Panc1 (cell line): ENCODE measurements around the gene SPRYD4. TPM values are rescaled to one million over a fixed set of nuclear protein-coding genes. Genes with fewer than 3 reads are reported as not detected.
"Not testable (repeated sequence)": the region's sequence is repeated elsewhere in the genome, so short reads cannot be mapped to it uniquely, and the experiment has no call there.

Experiments used
- ATAC-seq: fragments of 200-7000 bp; cut with Tn5 transposase; 2 replicates; pipeline ENCODE4 v1.9.1; 2020; ENCODE audit warnings: mild to moderate bottlenecking, moderate library complexity
- BruUV-seq: library from RNA; stranded (reverse); fragments of 400-500 nt; replicated peaks from 2 replicates; lab custom pipeline; 2021; lab: Mats Ljungman, UMichigan
- CTCF ChIA-PET: fragments of 300-600 bp; sonication (Branson Sonifier 250); formaldehyde crosslinking; loops from one replicate; lab custom pipeline; 2022; ENCODE audit warnings: antibody characterized with exemption; lab: Charles Lee
- POLR2A ChIA-PET: fragments of 300-600 bp; sonication (Branson Sonifier 250); formaldehyde crosslinking; loops from one replicate; lab custom pipeline; 2022; ENCODE audit warnings: antibody characterized with exemption; lab: Charles Lee
- DNase-seq: peaks from one replicate; pipeline ENCODE4 v3.0.0-alpha.2; 2010; ENCODE audit warnings: low read depth, low spot score
- H3K27ac ChIP-seq: 2 replicates; pipeline ENCODE4 v1.5.1; 2011; ENCODE audit warnings: mild to moderate bottlenecking, low read length, inconsistent platforms
- H3K27me3 ChIP-seq: fragments of 200-500 bp; sonication (Bioruptor generic); 2 replicates; pipeline ENCODE4 v1.6.0; 2014; ENCODE audit warnings: low read length, inconsistent platforms; ENCODE audit not compliant: control insufficient read depth, insufficient read depth
- H3K36me3 ChIP-seq: fragments of 200-500 bp; sonication (Bioruptor generic); 2 replicates; pipeline ENCODE4 v1.5.1; 2014; ENCODE audit warnings: inconsistent platforms, mild to moderate bottlenecking, low read length, moderate library complexity; ENCODE audit not compliant: control insufficient read depth, insufficient read depth
- H3K4me1 ChIP-seq: 2 replicates; pipeline ENCODE4 v1.5.1; 2011; ENCODE audit warnings: inconsistent platforms, mild to moderate bottlenecking, low read length, moderate library complexity; ENCODE audit not compliant: control insufficient read depth, insufficient read depth
- H3K4me3 ChIP-seq, 2 experiments: 2 replicates each; pipeline ENCODE4 v1.5.1; 2011 to 2012; ENCODE audit warnings: low read depth in 2 of 2, low read length in 2 of 2, mild to moderate bottlenecking in 2 of 2, inconsistent platforms in 1 of 2, moderate library complexity in 1 of 2
- H3K9me3 ChIP-seq: fragments of 200-500 bp; sonication (Bioruptor generic); 2 replicates; pipeline ENCODE4 v1.5.1; 2014; ENCODE audit warnings: low read depth, mild to moderate bottlenecking, inconsistent platforms, low read length, moderate library complexity; ENCODE audit not compliant: control insufficient read depth, insufficient read depth
- CTCF ChIP-seq: fragments of 450-650 bp; IDR thresholded peaks from 2 replicates; pipeline ENCODE4 v1.5.1; 2017; ENCODE audit warnings: mild to moderate bottlenecking
- in situ Hi-C: cut with HindIII; loops from 2 replicates; pipeline ENCODE4 v1.10.0; 2016; ENCODE audit warnings: low sequenced_read_pairs, low pct_unique_long_range_greater_than_20kb
- intact Hi-C: fragments of 100-400 bp; cut with micrococcal nuclease; formaldehyde crosslinking; loops from one replicate; pipeline ENCODE4 v1.10.0; 2022; ENCODE audit not compliant: unreplicated experiment
- total RNA-seq: library from RNA; stranded (reverse); gene quantifications from one replicate; pipeline ENCODE4 v1.2.1, GENCODE V29; 2021; ENCODE audit not compliant: unreplicated experiment

SPRYD4 gene
- total RNA-seq, 1 experiment from 2014 or later: 3.7 TPM

DNA sequence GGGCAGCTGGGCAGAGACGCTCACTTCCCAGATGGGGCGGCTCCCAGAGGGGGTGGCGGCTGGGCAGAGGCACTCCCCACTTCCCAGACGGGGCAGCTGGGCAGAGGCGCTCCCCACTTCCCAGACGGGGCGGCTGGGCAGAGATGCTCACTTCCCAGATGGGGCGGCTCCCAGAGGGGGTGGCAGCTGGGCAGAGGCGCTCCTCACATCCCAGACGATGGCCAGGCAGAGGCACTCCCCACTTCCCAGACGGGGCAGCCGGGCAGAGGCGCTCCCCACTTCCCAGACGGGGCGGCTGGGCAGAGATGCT lies 25.7 kb downstream of the SPRYD4 start:
- H3K4me1 ChIP-seq, POLR2A ChIA-PET, H3K4me3 ChIP-seq, H3K9me3 ChIP-seq, in situ Hi-C loops, intact Hi-C loops, DNase-seq, BruUV-seq, ATAC-seq, H3K27ac ChIP-seq, H3K36me3 ChIP-seq: not testable (repeated sequence)
- H3K27me3 ChIP-seq: peaks cover 12% of the 10 kb centered on the region
- CTCF ChIA-PET: interaction anchor here (0.7 kb wide), 1 partner anchor 10 kb away, joined by 6 read pairs; no protein-coding TSS in a partner anchor

- H3K27me3 ChIP-seq, H3K4me3 ChIP-seq, H3K27ac ChIP-seq, in situ Hi-C loops, DNase-seq, H3K4me1 ChIP-seq, ATAC-seq, H3K9me3 ChIP-seq, H3K36me3 ChIP-seq, POLR2A ChIA-PET, BruUV-seq, intact Hi-C loops: not testable (repeated sequence)
- CTCF ChIA-PET: interaction anchor here (0.7 kb wide), 1 partner anchor 11 kb away, joined by 6 read pairs; no protein-coding TSS in a partner anchor
These were observed 26.1 kb downstream of the SPRYD4 start for GRCh38 chr12:56494481-56494880.

DNA sequence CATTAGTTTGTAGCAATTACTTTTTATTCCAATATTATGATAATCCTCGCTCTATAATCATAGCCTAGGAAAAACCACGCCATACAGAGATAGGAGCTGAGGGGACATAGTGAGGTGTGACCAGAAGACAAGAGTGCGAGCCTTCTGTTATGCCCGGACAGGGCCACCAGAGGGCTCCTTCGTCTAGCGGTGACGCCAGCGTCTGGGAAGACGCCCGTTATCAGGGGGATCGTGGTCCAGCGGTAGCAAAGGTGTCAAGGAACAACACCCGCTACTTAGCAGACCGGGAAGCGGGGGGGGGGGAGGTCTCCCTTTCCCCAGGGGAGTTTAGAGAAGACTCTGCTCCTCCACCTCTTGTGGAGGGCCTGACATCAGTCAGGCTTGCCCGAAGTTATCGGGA lies 28.3 kb downstream of the SPRYD4 start:
- intact Hi-C loops, H3K27ac ChIP-seq, BruUV-seq, in situ Hi-C loops, H3K4me1 ChIP-seq, POLR2A ChIA-PET, DNase-seq, H3K9me3 ChIP-seq, H3K36me3 ChIP-seq, H3K27me3 ChIP-seq, CTCF ChIA-PET: not testable (repeated sequence)
- peak overlapping the region in 1 of 2 experiments; percentile 30; a peak in 2 of 4 replicates for H3K4me3 ChIP-seq
- ATAC-seq: peak; percentile 56; the same call in 1 of the 2 replicates
- TF ChIP-seq CTCF: peak; percentile 72

DNA sequence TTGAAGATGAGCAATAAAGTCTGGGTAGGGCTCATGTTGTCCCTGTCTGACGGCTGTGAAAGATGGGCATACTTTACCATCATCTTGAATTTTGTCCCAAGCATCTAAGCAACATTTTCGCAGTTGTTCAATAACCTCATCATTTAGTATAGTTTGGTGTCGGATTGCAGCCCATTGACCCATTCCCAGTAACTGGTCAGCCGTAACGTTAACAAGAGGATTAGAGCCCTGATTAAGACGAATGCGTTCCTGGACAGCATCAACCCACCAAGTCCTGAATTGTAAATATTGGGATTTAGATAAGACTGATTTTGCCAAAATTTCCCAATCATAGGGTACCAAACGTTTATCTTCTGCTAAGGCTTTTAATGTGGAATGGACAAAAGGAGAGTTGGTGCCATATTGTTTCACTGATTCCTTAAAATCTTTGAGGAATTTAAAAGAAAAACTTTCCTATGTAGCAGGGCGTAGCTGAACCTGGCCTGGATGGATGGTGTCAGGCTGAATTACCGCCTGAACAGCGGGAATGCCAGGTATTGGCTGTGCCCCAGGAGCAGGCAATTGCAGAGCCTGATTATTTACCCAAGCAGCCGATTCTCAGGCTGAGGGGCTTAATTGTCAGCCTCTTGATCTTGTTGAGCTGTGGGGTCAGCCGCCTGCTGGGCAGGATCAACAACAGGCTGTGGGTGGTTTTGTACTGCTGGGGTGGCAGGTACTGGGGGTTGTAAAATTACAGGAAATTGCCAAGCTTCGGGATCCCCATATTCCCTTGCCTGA lies 29.9 kb downstream of the SPRYD4 start:
- POLR2A ChIA-PET, H3K27me3 ChIP-seq, BruUV-seq: not testable (repeated sequence)

GRCh38 chr12:56499452-56499851 lies 31.1 kb downstream of the SPRYD4 start:
- CTCF ChIA-PET, H3K9me3 ChIP-seq, H3K27ac ChIP-seq, POLR2A ChIA-PET, BruUV-seq, in situ Hi-C loops, ATAC-seq, intact Hi-C loops, H3K36me3 ChIP-seq, H3K4me1 ChIP-seq, H3K27me3 ChIP-seq, H3K4me3 ChIP-seq, DNase-seq: not testable (repeated sequence)

More for the DNA sequence above, 29.9 kb downstream of the SPRYD4 start:
- in situ Hi-C loops, H3K4me3 ChIP-seq, ATAC-seq, H3K4me1 ChIP-seq, H3K36me3 ChIP-seq, DNase-seq, H3K27ac ChIP-seq, CTCF ChIA-PET, intact Hi-C loops, H3K9me3 ChIP-seq: not testable (repeated sequence)

DNA sequence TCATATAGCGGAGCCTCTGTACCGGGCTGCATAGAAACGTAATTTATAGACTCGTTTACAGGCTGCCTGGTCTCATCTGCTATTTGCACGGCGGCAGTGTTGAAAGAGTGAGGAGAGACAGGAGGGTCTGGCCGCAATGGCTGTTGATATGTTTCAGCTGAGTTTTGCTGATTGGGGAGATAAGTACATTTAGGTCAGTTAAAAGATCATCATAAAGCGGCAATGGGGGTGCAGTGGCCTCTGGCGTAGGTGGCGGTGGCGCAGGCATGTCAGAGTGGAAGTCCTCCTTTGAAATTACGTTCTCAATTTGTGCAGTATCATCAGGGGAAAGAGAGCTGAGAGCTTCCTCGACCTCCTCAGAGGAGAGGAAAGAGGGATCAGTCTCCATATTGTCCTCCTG lies 31.5 kb downstream of the SPRYD4 start:
- H3K4me1 ChIP-seq, ATAC-seq, BruUV-seq, H3K4me3 ChIP-seq, CTCF ChIA-PET, POLR2A ChIA-PET, H3K36me3 ChIP-seq, H3K27me3 ChIP-seq, DNase-seq, H3K9me3 ChIP-seq, H3K27ac ChIP-seq, intact Hi-C loops, in situ Hi-C loops: not testable (repeated sequence)
